Thyroid gland (tissue), 4 donors: ENCODE measurements around the gene TTLL10. TPM values are rescaled to one million over a fixed set of nuclear protein-coding genes. Genes with fewer than 3 reads are reported as not detected.

Experiments used
- DNase-seq, 2 donors: peaks; one replicate each; pipeline ENCODE4 v3.0.0-alpha.2; 2019
- H3K27ac ChIP-seq, 3 donors: fragments of 200-600 bp; sonication (generic); 1 replicate in 2 of 3; 2 replicates in 1 of 3; pipeline ENCODE4 v1.5.1; 2016 to 2019; ENCODE audit warnings: mild to moderate bottlenecking in 1 of 3, moderate library complexity in 1 of 3
- H3K27me3 ChIP-seq: fragments of 200-600 bp; sonication (generic); one replicate; pipeline ENCODE4 v1.5.1; 2019
- H3K36me3 ChIP-seq, 2 donors: fragments of 200-600 bp; sonication (generic); one replicate each; pipeline ENCODE4 v1.5.1; 2016 to 2019
- H3K4me1 ChIP-seq, 2 donors: fragments of 200-600 bp; sonication (generic); one replicate each; pipeline ENCODE4 v1.5.1; 2017 to 2019
- H3K4me3 ChIP-seq, 3 donors: fragments of 200-600 bp; sonication (generic); replicated peaks in 1 of 3; 1 replicate in 2 of 3; 2 replicates in 1 of 3; pipeline ENCODE4 v1.5.1; 2016; ENCODE audit warnings: mild to moderate bottlenecking in 1 of 3
- H3K9me3 ChIP-seq: fragments of 200-600 bp; sonication (generic); one replicate; pipeline ENCODE4 v1.5.1; 2017
- CTCF ChIP-seq, 6 experiments: fragments of 200-600 bp in 3 of 6; fragments of 450-650 bp in 3 of 6; sonication (generic) in 3 of 6; IDR thresholded peaks; one replicate each; pipeline ENCODE4 v1.5.1; 2016 to 2019; ENCODE audit warnings: antibody characterized with exemption in 6 of 6, mild to moderate bottlenecking in 2 of 6, inconsistent platforms in 1 of 6, moderate library complexity in 1 of 6
- POLR2A ChIP-seq, 2 donors: fragments of 450-650 bp; IDR thresholded peaks; one replicate each; pipeline ENCODE4 v1.6.1; 2017; ENCODE audit warnings: antibody characterized with exemption in 2 of 2, mild to moderate bottlenecking in 2 of 2, moderate library complexity in 1 of 2
- WGBS, 2 donors: methylation state at CpG; one replicate each; pipeline ENCODE4 v1.1.5; 2017; 5-methylcytosine and 5-hydroxymethylcytosine counted together
- intact Hi-C: fragments of 100-400 bp; cut with DNase I; formaldehyde crosslinking; loops from one replicate; pipeline ENCODE4 v1.15.1; 2023
- total RNA-seq, 4 donors: library from RNA; depleted of rRNA; stranded (reverse); fragments of >200 nt; gene quantifications; one replicate each; pipeline ENCODE4 v1.2.3, GENCODE V29; 2016

The TTLL10 gene
- total RNA-seq, 4 donors from 2014 or later = 0.13 to 0.29 TPM; not detected in 2

- no peaks in the 10 kb centered on the region for H3K27me3 ChIP-seq
- H3K4me3 ChIP-seq = no peak overlapping the region
- intact Hi-C loops = no loop called here
- H3K4me1 ChIP-seq = no peaks in the 10 kb centered on the region
- TF ChIP-seq POLR2A (IDR thresholded peaks at IDR 0.05) = no peak
- TF ChIP-seq CTCF (IDR thresholded peaks at IDR 0.05) = no peak
- H3K9me3 ChIP-seq = no peaks in the 10 kb centered on the region
- H3K27ac ChIP-seq = no peak overlapping the region
- peaks cover 45 to 62% of the 10 kb centered on the region in 2 donors for H3K36me3 ChIP-seq
- no peak for DNase-seq
- 94% methylated on average over 6 to 18 of the region's 21 CpGs for WGBS, 2 donors
Observed at GRCh38 chr1:1223891-1224290, 50.2 kb downstream of the TTLL10 start.

- TF ChIP-seq CTCF (IDR thresholded peaks at IDR 0.05) (no peak), POLR2A (IDR thresholded peaks at IDR 0.05) (no peak)
- DNase-seq = peak; percentile 47 to 50
- H3K27ac ChIP-seq = no peak overlapping the region
- WGBS, 2 donors = 85 to 98% methylated on average over 14 to 31 of the region's 34 CpGs
- H3K27me3 ChIP-seq = no peaks in the 10 kb centered on the region
- H3K4me3 ChIP-seq = no peak overlapping the region
- intact Hi-C loops = no loop called here
- H3K9me3 ChIP-seq = no peaks in the 10 kb centered on the region
- peaks cover 8 to 13% of the 10 kb centered on the region in 2 donors for H3K4me1 ChIP-seq
- peaks cover 46 to 58% of the 10 kb centered on the region in 2 donors for H3K36me3 ChIP-seq
Observed at GRCh38 chr1:1225238-1225845, 51.7 kb downstream of the TTLL10 start.

- TF ChIP-seq POLR2A (IDR thresholded peaks at IDR 0.05) = no peak
- TF ChIP-seq CTCF (IDR thresholded peaks at IDR 0.05) = no peak
- Histone ChIP-seq H3K36me3 (peaks cover 46 to 52% of the 10 kb centered on the region in 2 donors), H3K9me3 (no peaks in the 10 kb centered on the region), H3K4me3 (no peak overlapping the region), H3K27ac (no peak overlapping the region), H3K27me3 (no peaks in the 10 kb centered on the region), H3K4me1 (peaks cover 12 to 18% of the 10 kb centered on the region in 2 donors)
- no peak for DNase-seq
- WGBS, 2 donors = 94% methylated on average over 13 to 18 of the region's 18 CpGs
- intact Hi-C loops = no loop called here
Observed at GRCh38 chr1:1225913-1226312, 52.2 kb downstream of the TTLL10 start.

GRCh38 chr1:1226566-1227362 lies 53.1 kb downstream of the TTLL10 start:
- Histone ChIP-seq H3K4me3 (no peak overlapping the region), H3K27me3 (no peaks in the 10 kb centered on the region), H3K27ac (no peak overlapping the region), H3K4me1 (peaks cover 12 to 18% of the 10 kb centered on the region in 2 donors), H3K36me3 (peaks cover 38 to 44% of the 10 kb centered on the region in 2 donors), H3K9me3 (no peaks in the 10 kb centered on the region)
- 96 to 97% methylated on average over 14 to 38 of the region's 44 CpGs for WGBS, 2 donors
- DNase-seq = no peak
- TF ChIP-seq POLR2A (IDR thresholded peaks at IDR 0.05) = no peak
- TF ChIP-seq CTCF (IDR thresholded peaks at IDR 0.05) = no peak
- intact Hi-C loops = no loop called here

- H3K4me1 ChIP-seq = peaks cover 12 to 18% of the 10 kb centered on the region in 2 donors
- WGBS, 2 donors = 97 to 100% methylated on average over 7 to 10 of the region's 25 CpGs
- intact Hi-C loops = no loop called here
Observed at GRCh38 chr1:1227386-1227785, 53.7 kb downstream of the TTLL10 start.

More at GRCh38 chr1:1227386-1227785, 53.7 kb downstream of the TTLL10 start:
- Histone ChIP-seq H3K4me3 (no peak overlapping the region), H3K27ac (no peak overlapping the region), H3K27me3 (no peaks in the 10 kb centered on the region), H3K9me3 (no peaks in the 10 kb centered on the region), H3K36me3 (peaks cover 32 to 39% of the 10 kb centered on the region in 2 donors)
- no peak for DNase-seq
- TF ChIP-seq CTCF (IDR thresholded peaks at IDR 0.05) = no peak
- TF ChIP-seq POLR2A (IDR thresholded peaks at IDR 0.05) = no peak
